ENCODE measurements around the gene FPGS. TPM values are rescaled to one million over a fixed set of nuclear protein-coding genes. Genes with fewer than 3 reads are reported as not detected.

The FPGS gene
- total and polyA plus RNA-seq, 4 donors, result 20.4 to 61.1 (median 42.7) TPM

DNA sequence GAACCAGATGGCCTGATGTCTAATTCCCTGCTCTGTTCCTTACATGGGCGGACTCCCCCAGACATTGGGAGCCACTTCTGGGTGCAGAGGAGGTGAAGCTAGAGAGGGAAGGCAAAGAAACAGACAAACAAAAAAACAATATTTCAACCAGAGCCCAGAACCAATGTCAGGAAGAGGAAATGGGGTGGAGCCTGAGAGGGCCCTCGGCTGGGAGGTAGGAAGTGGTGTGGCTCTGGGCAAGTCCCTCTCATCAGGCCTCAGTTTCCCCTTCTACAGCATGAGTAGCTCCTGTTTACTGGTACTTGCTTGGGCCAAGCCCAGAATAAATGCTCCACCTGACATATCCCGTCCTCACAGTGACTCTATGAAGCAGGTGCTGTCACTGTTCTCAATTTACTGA, 35.3 kb upstream of the FPGS start:
- Histone ChIP-seq H3K9me3 (ENCODE audit: control insufficient read depth in 4 of 4, low read length in 3 of 4) (no peaks in the 10 kb centered on the region), H3K27me3 (ENCODE audit: control insufficient read depth in 4 of 4, insufficient read depth in 4 of 4, low read length in 3 of 4) (no peaks in the 10 kb centered on the region), H3K4me3 (ENCODE audit: low read depth in 1 of 3, low read length in 3 of 3) (no peak overlapping the region), H3K9ac (ENCODE audit: low read depth in 1 of 2, low read length in 2 of 2) (no peak overlapping the region), H3K4me1 (ENCODE audit: control insufficient read depth in 4 of 4, insufficient read depth in 4 of 4, low read length in 3 of 4) (peaks cover 0 to 15% (median 10%) of the 10 kb centered on the region in 4 donors), H3K27ac (ENCODE audit: low read depth in 1 of 2, low read length in 2 of 2) (peak overlapping the region; percentile 34 to 59), H3K36me3 (ENCODE audit: control insufficient read depth in 4 of 4, insufficient read depth in 3 of 4, low read depth in 1 of 4, low read length in 3 of 4) (no peaks in the 10 kb centered on the region)
- DNase-seq (ENCODE audit: low spot score), result no peak
- TF ChIP-seq FOXA1 (IDR thresholded peaks at IDR 0.05), result no peak
- no peak for TF ChIP-seq EGR1 (IDR thresholded peaks at IDR 0.05; ENCODE audit: low read depth in 2 of 2)
- TF ChIP-seq, protein P1, sequence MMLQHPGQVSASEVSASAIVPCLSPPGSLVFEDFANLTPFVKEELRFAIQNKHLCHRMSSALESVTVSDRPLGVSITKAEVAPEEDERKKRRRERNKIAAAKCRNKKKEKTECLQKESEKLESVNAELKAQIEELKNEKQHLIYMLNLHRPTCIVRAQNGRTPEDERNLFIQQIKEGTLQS (IDR thresholded peaks at IDR 0.05), result no peak
- no peak for TF ChIP-seq RXRA (IDR thresholded peaks at IDR 0.05)
- no peak for TF ChIP-seq RAD21 (IDR thresholded peaks at IDR 0.05)
- no peak for TF ChIP-seq NR2F2 (IDR thresholded peaks at IDR 0.05)
- no peak for TF ChIP-seq YY1 (IDR thresholded peaks at IDR 0.05)
- no peak for TF ChIP-seq MAX (IDR thresholded peaks at IDR 0.05)
- TF ChIP-seq GABPA (IDR thresholded peaks at IDR 0.05 in 1 of 2, conservative IDR thresholded peaks at IDR 0.05 in 1 of 2), result no peak
- TF ChIP-seq, protein P2, sequence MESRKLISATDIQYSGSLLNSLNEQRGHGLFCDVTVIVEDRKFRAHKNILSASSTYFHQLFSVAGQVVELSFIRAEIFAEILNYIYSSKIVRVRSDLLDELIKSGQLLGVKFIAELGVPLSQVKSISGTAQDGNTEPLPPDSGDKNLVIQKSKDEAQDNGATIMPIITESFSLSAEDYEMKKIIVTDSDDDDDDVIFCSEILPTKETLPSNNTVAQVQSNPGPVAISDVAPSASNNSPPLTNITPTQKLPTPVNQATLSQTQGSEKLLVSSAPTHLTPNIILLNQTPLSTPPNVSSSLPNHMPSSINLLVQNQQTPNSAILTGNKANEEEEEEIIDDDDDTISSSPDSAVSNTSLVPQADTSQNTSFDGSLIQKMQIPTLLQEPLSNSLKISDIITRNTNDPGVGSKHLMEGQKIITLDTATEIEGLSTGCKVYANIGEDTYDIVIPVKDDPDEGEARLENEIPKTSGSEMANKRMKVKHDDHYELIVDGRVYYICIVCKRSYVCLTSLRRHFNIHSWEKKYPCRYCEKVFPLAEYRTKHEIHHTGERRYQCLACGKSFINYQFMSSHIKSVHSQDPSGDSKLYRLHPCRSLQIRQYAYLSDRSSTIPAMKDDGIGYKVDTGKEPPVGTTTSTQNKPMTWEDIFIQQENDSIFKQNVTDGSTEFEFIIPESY (IDR thresholded peaks at IDR 0.05), result no peak
- TF ChIP-seq TAF1 (conservative IDR thresholded peaks at IDR 0.05), result no peak
- no peak for TF ChIP-seq HNF4A (conservative IDR thresholded peaks at IDR 0.05)
- TF ChIP-seq JUND (IDR thresholded peaks at IDR 0.05), result no peak
- no peak for TF ChIP-seq HNF4G (IDR thresholded peaks at IDR 0.05)
- TF ChIP-seq CTCF (IDR thresholded peaks at IDR 0.05; ENCODE audit: low read depth, low read length, missing input control), result no peak
- no peak for TF ChIP-seq FOXA2 (IDR thresholded peaks at IDR 0.05)
- TF ChIP-seq, protein P3, sequence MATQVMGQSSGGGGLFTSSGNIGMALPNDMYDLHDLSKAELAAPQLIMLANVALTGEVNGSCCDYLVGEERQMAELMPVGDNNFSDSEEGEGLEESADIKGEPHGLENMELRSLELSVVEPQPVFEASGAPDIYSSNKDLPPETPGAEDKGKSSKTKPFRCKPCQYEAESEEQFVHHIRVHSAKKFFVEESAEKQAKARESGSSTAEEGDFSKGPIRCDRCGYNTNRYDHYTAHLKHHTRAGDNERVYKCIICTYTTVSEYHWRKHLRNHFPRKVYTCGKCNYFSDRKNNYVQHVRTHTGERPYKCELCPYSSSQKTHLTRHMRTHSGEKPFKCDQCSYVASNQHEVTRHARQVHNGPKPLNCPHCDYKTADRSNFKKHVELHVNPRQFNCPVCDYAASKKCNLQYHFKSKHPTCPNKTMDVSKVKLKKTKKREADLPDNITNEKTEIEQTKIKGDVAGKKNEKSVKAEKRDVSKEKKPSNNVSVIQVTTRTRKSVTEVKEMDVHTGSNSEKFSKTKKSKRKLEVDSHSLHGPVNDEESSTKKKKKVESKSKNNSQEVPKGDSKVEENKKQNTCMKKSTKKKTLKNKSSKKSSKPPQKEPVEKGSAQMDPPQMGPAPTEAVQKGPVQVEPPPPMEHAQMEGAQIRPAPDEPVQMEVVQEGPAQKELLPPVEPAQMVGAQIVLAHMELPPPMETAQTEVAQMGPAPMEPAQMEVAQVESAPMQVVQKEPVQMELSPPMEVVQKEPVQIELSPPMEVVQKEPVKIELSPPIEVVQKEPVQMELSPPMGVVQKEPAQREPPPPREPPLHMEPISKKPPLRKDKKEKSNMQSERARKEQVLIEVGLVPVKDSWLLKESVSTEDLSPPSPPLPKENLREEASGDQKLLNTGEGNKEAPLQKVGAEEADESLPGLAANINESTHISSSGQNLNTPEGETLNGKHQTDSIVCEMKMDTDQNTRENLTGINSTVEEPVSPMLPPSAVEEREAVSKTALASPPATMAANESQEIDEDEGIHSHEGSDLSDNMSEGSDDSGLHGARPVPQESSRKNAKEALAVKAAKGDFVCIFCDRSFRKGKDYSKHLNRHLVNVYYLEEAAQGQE (IDR thresholded peaks at IDR 0.05), result no peak
- no peak for TF ChIP-seq SP1 (IDR thresholded peaks at IDR 0.05)
- WGBS, result 72% methylated on average over 3 of the region's 3 CpGs

All from liver (tissue), 9 donors.